D721Med (cell line): ENCODE measurements around the gene GFRA1.

Source experiments
- DNase-seq: peaks from one replicate; pipeline ENCODE4 v3.0.0; 2011; ENCODE audit warnings: low spot score; ENCODE audit not compliant: insufficient read length
- FAIRE-seq: peaks from 2 replicates; lab custom pipeline; 2011; peaks lifted over from hg19 to GRCh38; lab: Jason Lieb, UNC
- CTCF ChIP-seq: IDR thresholded peaks from 2 replicates; pipeline ENCODE4 v1.5.1; 2012; ENCODE audit warnings: mild to moderate bottlenecking, control low read depth; ENCODE audit not compliant: insufficient read depth; ENCODE audit errors: missing control alignments

The GFRA1 gene

GRCh38 chr10:116194061-116194460 lies 78.9 kb downstream of the GFRA1 start:
- FAIRE-seq (no peak), DNase-seq (no peak)
- TF ChIP-seq CTCF = no peak

- FAIRE-seq = no peak
- no peak for DNase-seq
- TF ChIP-seq CTCF = no peak
Measured at GRCh38 chr10:116190883-116191282, 82.1 kb downstream of the GFRA1 start.

- TF ChIP-seq CTCF = no peak
- DNase-seq (no peak), FAIRE-seq (no peak)
Measured at GRCh38 chr10:116186273-116186672, 86.7 kb downstream of the GFRA1 start.

- no peak for FAIRE-seq
- no peak for TF ChIP-seq CTCF
- DNase-seq = no peak
Measured at GRCh38 chr10:116185199-116185867, 87.7 kb downstream of the GFRA1 start.

GRCh38 chr10:116184512-116184794 lies 88.6 kb downstream of the GFRA1 start:
- no peak for TF ChIP-seq CTCF
- DNase-seq = no peak
- no peak for FAIRE-seq

GRCh38 chr10:116183733-116184511 lies 89.1 kb downstream of the GFRA1 start:
- TF ChIP-seq CTCF = no peak
- FAIRE-seq (no peak), DNase-seq (no peak)

- FAIRE-seq (no peak), DNase-seq (no peak)
- TF ChIP-seq CTCF = no peak
Measured at GRCh38 chr10:116182426-116182825, 90.6 kb downstream of the GFRA1 start.
